Activated CD4-positive, CD25-positive, alpha-beta regulatory T cell treated with anti-CD3 and anti-CD28 coated beads, Interleukin-2, amount 50 U/mL, for 16 hours (primary cell): ENCODE results near the gene ALG2.

Experiments used
- DNase-seq: peaks from one replicate; pipeline ENCODE4 v3.0.0-alpha.2; 2020; ENCODE audit warnings: low read depth, low spot score

ALG2 gene, protein sequence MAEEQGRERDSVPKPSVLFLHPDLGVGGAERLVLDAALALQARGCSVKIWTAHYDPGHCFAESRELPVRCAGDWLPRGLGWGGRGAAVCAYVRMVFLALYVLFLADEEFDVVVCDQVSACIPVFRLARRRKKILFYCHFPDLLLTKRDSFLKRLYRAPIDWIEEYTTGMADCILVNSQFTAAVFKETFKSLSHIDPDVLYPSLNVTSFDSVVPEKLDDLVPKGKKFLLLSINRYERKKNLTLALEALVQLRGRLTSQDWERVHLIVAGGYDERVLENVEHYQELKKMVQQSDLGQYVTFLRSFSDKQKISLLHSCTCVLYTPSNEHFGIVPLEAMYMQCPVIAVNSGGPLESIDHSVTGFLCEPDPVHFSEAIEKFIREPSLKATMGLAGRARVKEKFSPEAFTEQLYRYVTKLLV

DNA sequence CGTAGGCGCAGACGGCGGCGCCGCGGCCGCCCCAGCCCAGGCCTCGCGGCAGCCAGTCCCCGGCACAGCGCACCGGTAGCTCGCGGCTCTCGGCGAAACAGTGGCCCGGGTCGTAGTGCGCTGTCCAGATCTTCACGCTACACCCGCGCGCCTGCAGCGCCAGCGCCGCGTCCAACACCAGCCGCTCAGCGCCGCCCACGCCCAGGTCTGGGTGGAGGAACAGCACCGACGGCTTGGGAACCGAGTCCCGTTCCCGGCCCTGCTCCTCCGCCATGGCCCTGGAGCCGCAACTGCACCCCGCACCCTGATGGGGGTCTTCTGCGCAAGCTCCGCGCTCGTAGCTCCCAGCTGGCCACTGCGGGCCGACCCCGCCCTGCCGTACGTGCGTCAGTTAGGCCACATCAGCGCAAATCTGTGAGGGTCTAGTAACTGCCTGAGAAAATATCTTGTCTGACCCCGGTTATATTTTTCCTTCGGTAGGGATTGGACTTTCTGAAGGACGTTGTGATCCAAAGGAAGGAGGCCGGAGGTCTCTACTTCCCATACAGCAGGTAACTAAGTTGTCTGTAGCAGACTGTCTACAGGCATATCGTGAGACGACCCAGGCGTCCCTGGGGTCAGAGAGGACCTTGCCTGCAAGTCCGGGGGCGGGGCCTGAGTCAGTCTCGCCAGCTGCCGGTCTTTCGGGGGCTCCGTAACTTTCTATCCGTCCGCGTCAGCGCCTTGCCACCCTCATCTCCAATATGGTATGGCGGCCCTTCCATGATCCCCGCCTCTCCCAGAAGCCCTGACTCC, at the start of gene ALG2, which contains the start of gene SEC61B:
Gene ALG2 (minus strand): TSS at position 322 of the 795 bp plus-strand sequence. CDS start 48 bp downstream, at position 274.
Gene SEC61B (plus strand): TSS at position 662 of the 795 bp plus-strand sequence. CDS start 82 bp downstream, at position 744.
- DNase-seq = peak; percentile 83

DNA sequence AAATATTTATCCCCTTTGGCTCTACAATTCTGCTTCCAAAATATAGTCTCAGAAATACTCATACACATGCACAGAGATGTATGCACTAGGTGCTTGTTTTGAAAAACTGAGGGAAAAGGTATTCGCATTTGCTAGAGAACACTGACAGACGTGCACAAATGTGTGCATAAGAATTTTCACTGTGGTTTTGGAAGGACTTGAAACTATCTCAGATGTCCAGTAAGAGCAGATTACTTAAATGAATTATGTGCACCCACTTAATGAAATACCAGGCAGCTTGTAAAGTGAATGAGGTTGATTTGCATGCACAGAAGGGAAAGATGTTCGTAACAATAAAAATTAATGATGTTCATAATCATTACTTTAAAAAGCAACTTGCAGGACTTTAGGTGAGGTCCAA, 48.7 kb upstream of the ALG2 start:
- DNase-seq = no peak

DNA sequence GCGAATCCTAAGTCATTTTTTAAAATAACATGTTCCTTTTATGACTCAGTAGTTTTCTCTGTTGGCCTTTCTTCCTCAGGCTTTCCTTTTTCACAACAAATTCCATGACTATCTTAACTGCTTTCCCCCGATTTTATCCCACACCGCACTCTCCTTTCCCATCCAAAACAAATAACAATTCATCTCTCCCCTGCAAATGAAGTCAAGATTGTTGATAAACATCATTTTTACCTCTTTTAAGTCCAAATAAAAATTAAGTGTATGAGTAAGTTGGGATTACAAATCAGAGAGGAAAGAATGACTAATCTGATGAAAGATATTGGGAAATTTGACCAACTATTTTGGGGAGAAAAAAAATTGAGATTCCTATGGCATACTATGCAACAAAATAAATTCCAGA, 47.7 kb upstream of the ALG2 start:
- no peak for DNase-seq

DNA sequence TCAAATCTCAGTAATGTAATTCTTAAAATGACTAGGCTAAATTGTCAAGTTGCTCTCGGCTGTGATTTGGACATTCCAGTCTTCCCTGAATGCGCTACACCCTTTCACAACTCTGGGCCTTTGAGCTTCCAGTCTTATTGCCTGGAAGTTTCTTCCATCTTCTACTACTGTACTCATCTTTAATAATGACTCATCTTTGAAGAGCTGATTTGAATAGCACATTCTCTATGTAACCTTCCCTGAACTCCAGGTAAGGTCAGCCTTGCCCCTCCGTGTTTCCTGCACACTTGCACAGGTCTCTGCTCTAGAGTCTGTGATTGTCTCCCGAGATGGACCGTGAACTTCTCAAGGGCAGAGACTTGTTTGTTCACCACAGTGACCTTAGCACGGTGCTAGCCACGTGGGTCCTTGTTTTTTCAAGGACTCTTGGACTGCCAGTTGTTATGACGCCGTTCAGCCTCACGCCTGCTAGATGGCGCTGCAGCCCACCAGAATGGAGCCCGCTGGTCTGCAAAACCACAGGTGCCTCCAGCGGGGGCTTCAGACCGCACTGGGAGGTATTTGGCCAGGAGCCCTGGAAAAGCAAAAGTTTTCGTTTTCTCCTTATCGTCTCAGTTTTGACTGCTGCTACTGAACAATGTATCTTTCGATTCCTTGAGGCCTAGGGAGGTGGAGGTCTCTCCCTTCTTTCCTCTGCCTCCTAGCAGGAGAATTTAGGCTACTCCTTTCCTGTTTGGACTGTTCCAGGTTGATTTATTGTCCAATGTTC, 44.7 kb upstream of the ALG2 start:
- DNase-seq = peak; percentile 37

DNA sequence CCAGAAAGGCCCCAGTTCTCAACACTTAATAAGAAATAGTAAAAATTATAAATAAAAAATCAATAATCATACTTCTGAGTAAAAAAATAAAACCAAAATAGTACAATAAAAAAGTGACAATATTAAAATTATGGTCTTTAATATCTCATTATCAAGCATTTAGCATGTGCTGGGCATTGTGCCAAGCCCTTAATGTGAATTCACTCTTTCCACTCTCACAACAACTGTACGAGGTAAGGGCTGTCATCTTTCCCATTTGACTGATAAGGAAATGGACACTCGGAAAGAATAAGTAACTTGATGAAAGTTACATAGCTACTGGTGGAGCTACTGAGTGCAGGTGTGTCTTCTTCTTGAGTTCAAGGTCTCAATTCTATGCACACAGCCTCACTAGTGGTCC, 43.9 kb upstream of the ALG2 start:
- no peak for DNase-seq

DNA sequence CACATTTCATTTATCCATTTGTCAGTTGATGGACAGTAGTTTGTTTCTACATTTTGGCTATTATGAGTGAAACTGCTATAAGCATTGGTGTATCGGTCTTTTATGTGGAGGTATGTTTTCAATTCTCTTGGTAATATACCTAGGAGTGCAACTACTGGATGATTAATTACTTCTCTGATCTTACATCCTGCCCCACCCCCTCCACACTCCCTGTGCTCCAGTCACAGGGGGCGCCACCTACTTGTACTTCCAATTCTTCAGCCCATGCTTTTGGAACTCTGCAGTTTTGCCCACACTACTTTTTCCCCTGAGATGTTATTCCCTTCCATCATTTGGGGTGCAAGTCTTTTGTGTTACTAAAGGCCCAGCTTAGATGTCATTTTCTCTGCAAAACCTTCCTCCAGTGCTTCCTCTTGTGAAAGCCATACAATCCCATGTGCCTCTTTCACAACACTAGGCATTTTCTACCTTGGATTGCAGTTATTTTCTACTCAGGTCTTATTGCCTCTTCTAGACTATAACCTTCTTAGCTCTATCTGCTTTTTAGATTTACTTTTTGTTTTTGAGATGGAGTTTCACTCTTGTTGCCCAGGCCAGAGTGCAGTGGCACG, 42.4 kb upstream of the ALG2 start:
- DNase-seq = no peak

DNA sequence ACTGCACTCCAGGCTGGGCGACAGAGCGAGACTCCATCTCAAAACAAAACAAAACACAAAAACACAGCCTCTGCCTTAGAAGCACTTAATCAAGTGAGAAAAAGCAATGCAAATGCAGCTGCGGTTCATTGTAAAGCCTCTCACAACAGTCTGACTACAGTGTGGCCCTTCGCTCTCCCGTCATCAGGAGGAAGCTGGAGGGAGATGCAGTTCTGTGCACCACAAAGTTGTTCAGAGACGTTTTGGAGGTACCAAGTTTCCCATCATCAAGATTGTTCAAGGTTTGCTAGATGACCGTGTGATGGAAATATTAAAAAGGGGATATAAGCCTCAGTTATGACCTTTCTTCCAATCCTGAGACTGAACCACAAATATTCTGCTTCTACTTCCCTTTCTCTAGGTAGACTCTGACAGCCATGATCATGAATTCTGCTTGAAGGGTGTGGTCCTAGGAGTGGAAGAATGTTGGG, 41.2 kb upstream of the ALG2 start:
- no peak for DNase-seq

DNA sequence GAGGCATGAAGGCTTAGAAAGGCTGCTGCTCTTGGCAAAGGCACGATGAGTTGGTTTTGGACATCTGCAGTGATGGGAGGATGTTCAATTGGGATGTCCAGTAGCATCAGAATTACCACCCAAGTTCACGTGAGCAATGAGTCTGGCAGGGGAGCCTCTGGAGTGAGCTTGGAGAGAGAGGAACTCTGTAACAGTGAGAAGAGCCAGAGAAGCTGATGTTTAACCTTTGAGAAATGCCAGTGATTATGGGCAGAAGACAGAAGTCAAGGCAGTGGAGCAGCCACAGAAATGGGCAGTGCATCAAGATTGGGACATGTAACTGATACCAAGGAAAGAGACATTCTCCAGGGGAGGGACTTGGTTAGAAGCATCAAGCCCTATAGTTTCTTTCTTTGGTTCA, 40.2 kb upstream of the ALG2 start:
- no peak for DNase-seq

DNA sequence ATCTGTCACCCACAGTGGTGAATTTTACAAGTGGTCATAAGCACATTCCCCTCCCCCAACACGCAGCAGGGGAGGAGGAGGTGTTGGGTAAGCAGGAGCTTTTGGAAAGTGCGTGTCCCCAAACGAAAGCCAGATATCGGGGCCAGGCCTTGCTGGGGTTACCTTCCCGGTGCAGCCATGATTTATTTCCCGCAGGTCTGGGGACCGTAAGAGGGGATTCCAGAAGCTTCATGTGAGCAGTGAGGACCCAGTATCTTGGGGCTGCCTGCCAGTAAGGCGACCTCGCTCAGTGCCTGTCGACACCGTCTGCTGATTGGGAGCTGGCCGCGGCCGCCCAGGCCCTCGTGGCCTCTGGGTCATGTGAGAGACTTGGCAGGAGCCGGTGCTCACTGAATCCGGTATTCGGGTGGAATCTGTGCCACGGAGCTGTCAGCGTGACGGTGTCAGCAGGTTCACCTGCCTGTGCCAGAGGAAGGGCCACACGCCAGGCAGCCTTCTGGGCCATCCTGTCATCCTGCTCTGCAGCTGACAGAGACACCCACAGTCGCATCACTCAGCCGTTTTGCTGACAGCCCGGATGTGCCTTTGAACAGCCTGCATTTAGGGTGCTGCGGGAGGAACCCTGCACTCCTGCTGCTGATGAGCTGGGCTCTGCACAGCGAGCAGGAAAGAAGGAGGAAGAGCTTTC, 37.6 kb upstream of the ALG2 start:
- peak; percentile 19 for DNase-seq

DNA sequence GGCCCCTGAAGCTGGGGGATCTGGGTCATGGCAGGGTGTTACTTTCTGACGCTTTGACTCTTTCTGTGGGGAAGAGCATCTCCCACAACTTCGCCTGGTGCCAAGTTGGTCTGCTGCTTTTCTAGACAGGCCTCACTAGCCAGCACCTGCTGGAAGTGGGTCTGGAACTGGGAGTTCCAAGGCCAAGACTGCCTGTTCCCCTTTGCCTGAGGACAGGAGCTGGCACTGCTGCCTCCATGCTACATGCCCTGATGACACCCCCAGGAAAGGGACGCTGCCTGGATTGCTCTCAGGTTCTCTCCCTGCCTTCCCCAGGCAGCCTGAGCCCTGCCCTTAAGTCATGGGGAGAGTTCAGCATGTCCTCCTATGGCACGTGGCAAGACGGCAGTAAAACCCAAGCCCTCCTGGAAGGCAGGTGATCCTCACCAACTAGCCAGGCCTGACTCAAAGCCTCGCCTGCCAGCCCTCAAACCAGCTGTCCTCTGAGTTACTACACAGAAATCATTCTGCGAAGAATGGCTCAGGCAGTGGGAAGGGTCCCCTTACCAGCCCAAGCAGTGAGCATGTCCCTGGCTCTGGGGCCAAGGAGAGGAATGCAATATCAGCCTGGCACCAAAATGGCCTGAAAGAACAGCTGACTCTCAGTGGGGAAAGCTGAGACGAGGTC, 36.1 kb upstream of the ALG2 start:
- DNase-seq = no peak

DNA sequence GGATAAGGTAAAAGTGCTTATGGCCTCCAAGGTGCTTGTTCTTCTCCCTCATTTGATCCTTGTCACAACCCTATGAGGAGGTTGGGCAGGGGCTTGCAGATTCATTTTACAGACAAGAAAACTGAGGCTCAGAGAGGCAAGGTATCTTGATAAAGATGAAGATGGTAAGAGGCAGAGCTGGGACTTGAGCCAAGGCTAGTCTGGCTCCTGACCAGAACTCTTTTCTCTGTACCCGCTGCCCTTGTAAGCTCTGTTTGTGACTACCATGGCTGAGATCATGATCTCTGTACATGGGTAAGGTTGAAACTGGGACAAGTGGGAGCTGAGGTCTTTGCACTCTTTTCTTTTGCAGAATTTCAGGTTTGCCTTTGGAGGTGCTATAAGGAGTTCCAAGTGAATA, 33.9 kb upstream of the ALG2 start:
- no peak for DNase-seq

DNA sequence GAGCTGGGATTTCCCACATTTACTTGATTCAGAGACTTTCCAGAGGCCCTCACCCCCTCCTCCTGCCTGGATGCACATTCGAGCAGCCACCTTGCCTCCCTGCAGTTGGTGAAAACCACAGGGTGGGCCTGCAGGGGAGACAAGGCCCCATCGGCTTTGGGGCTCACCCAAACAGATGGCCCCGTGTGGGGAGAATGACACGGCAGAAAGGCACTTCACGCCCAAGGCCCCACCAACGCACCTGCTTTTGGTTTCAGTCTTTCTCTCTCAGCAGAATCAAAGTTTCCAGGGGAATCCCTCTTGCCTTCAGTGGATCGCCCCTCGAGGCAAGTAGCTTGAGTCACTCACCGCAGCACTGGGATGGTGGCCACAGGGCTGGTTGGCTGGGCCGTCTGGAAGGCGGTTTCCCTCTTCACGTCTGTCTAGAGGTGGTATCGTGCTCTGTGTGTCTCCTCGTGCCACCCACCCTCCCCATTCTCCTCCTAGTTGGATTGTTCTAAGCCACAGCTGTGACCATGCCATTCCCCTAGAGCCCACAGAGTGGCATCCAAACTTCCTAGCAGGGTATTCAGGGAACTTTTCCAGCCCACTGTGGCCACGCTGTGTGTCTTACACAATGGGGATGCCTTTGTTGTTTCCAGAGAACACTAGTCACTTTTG, 32.2 kb upstream of the ALG2 start:
- peak; percentile 52 for DNase-seq

DNA sequence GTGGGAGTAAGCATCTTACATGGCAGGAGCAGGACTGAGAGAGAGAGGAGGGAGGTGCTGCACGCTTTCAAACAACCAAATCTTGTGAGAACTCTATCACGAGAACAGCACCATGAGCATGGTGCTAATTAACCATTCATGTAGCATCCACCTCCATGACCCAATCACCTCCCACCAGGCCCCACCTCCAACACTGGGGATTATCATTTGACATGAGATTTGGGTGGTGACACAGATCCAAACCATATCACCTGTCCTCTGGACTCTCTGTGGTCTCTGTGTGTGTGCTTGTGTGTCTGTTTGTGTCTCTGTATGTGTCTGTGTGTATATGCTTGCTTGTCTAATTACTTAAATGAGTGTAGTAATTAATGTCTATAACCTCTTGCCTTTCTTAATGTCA, 31.4 kb upstream of the ALG2 start:
- no peak for DNase-seq

DNA sequence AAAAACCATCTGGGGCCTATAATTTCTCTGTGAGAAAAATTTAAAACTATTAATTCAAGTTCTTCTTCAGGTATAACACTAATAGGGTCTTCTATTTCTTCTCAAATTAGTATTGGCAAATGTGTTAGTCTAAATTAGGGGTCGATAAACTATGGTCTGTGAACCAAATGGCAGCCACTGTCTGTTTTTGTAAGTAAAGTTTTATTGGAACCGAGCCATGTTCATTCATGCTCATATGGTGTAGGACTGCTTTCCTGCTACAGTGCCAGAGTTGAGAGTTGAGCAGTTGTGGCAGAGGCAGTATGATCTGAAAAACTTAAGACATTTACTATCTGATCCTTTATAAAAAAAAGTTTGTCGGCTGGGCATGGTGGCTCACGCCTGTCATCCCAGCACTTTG, 29.4 kb upstream of the ALG2 start:
- no peak for DNase-seq

DNA sequence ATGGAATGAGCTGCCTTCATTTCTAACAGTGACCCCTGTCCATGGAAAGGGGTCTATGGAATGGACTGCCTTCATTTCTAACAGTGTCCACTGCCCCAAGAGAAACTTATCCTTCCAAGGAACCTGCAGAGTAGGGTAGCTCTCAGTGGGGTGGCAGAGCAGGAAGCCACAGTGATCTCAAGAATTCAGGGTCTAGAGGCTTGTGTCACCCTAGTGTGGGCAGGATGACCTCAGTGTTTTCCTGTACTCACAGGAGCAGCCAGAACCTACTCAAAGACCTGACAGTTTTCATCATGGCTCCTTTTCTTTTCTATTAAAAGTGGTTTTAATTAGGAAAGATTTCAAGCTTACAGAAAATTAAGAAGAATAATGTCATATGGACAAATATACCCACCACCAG, 27.9 kb upstream of the ALG2 start:
- DNase-seq = no peak

DNA sequence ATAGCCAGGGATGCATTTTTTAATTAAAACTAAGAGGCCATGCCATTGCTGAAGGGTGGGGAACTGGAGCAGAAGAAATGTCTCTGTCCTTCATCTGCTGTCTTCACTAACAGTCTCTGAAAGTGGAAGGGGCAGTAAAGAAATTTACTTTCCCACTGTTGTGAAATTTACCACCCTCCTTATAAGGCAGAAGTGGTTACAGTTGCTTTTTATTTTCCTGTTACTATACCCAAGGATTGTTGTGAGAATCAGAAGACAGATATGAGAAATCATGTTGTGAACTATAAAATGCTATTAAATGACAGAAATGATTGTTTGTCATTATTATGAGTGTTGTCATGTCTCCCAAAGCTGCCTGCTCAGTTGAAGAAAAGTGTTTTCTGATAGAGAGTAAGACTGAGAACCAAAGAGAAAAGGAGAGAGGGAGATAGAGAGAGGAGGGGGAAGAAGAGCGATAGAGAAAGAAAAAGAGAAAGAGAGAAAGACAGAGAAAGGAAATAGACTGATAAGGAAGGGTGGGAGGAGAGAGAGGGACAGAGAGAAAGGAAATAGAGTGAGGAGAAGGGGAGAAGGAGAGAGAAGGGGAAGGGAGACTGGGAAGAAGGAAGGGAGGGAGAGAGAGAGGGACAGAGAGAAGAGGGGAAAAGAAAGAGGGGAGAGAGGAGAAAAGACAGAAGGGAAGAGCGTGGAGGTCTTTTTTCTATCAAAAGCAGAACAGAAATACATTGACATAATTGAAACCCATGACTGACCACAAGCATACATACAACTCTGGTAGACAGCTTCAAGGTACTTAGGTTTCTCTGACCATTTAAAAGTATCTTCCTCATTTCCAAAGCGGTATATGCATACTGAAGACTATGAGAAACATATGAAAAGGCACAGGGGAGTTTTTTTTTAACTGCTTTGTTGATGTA, 22.9 kb upstream of the ALG2 start:
- no peak for DNase-seq

DNA sequence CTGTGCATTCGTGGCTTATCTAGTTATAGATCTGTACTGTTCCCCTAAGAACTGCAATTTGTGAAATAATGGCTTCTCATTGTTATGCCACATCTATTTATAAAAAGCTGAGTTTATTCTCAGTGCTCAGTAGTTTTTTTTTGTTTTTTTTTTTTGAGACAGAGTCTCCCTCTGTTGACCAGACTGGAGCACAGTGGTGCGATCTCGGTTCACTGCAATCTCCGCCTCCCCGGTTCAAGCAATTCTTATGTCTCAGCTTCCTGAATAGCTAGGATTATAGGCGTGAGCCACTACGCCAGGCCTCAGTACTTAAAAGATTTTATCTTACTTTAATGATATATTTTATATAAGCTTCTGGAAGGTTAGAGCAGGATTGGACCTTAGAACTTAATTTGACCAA, 19.4 kb upstream of the ALG2 start:
- no peak for DNase-seq

DNA sequence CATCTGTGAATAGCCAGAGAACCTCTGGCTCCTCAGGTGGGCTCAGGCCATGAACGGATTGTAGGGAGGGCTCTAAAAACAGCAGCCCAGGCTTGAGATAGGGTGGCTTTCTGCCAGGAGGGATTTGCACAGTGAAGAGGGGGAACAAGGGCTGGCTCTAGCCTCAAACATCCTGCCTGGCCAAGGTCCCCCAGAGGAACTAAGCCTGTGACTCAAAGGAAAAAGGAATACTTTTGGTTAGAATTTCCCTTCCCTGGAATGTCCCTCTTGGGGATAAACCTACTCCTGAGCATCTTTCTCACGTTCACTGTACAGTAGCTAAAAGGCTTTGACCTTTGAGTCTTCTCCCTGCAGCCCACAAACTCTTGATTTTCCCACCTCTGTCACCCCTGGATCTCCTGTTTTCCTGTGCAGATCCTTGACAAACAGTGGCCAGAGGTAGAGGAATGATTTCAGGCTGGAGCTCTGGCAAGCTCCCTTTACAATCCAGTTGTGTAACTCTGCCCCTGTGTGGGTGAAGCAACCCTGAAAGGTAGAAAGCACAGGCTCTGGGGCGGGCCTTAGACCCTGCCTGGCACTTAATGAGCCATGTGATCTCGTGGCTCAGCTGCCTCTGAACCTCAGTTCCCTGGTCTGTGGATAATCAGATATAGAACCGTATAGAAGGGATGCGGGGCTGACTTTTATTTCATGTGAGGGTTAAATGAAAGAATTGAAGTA, 17.8 kb upstream of the ALG2 start:
- DNase-seq = no peak
